Fibroblast of the conjunctiva (primary cell): Measurements from ENCODE around the gene ARHGEF38.

Experiments used
- DNase-seq: peaks from one replicate; pipeline ENCODE4 v3.0.0-alpha.2; 2010; ENCODE audit warnings: low read depth

ARHGEF38 gene

GRCh38 chr4:105551965-105552746 is at the start of gene ARHGEF38:
ARHGEF38 (plus strand) TSS chr4:105552620; CDS start chr4:105552766, 146 bp downstream.
- DNase-seq: no peak

DNA sequence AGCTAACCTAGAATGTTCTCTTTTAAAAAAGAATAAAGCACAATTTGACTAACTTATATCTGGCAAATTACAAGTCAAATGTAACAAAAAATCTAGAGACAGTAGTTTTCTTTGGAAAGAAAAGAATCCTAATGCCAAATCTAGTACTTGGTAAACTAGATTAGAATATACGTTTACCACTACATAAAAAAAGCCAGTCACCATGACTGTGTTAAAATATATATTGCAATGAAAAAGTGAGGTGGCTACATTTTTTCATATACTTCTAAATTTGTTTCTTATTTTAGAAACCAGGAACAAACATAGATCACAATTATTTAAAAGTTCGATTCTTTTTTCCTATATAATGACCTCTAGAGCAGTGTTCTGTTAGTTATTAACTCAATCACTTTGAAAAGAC is 48.9 kb upstream of the ARHGEF38 start:
- no peak for DNase-seq

DNA sequence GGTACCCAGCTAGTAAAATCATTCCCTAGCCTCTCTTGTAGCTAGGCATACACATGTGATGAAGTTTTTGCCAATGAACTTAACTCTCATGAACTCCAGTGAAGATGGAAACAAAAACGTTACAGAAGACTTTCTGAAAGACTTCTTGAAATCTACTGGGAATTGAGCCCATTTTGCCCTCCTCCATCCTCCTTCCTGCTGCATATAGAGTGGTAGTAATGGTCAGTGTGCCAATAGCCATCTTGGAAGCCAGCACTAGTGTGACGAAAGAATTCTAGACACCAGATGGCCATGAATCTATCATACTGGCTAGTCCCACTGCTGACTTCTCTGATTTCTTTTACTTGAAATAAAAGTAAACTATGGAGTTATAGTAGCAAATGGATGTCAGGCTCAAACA is 47.7 kb upstream of the ARHGEF38 start:
- no peak for DNase-seq

GRCh38 chr4:105509291-105509690 is 43.1 kb upstream of the ARHGEF38 start:
- DNase-seq: no peak

GRCh38 chr4:105509714-105510113 is 42.7 kb upstream of the ARHGEF38 start:
- DNase-seq: no peak

DNA sequence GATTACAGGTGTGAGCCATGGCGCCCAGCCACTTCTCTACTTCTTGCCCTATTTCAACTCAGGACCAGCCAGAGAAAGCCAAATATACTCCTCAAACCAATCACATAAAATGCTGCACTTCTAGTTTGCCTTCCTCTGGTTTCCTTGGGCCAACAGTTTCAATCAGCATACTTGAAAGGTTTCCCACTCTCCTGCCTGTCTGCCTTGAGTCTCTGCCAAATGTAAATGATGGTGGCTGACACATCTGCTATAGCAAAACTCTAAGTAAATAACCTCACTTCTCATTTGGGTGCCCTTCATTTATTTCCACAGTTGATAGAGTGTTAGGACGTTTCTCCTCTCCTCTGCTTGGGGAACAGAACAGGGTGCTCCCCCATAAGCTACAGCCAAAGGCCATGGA is 42.2 kb upstream of the ARHGEF38 start:
- DNase-seq: no peak

DNA sequence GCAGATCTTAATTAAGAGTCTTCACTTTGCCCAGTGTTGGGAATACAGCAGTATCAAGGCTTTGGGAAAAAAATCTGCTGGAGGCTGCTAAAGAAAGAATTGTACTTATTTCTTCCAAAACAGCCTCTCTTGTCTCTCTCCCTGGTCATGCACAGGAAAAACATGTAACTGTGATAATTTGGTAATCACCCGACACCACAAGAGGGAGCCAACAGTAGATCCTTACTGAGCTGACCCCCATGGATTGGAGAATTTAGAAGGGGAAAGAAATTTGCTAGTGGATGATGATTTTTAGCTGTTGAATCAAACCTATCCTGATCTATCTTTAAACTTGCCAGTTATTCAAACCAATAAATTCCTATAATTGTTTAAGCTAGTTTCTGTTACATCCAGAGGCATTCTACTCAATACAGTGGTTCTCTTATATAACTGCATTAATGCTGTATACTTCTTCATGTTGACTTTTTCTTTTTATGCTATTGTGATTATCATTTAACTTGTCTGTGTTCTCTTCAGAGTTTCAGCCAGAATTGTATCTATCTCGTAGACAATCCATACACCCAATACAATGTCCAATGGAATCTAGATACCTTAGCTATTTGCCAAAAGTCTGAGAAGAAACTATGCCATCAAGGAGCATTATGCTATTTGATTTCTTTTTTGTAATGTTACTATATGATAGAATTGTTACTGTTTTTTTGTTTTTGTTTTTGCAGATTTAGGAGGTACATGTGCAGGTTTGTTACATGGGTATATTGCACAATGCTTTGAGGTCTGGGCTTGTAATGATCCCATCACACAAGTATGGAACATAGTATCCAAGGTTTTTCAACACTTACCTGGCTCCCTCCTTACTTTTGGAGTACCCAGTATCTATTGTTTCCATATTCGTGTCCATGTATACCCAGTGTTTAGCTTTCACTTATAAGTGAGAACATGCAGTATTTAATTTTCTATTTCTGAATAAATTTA is 31.3 kb upstream of the ARHGEF38 start:
- peak; percentile 18 for DNase-seq

- no peak for DNase-seq
Measured at GRCh38 chr4:105526656-105527055, 25.8 kb upstream of the ARHGEF38 start.

DNA sequence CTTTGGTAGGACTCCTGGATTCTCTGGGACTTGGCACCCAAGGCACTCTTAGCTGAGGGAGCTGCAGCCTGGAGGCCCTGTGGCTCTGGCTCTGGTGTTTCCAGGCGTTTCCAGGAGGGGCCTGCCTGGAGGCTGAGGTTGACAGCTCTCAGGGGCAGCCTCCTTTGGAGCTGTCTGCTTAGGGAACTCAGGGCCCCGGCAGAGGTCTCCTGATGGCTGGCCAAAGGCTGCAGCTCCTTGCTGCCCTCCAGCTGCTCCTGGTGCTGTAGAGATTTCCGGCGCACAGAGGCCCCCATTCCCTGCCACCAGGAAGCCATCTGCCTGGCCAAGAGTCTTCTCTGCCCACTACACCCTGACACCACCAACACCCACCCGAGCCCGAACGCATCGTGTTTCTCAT is 25.3 kb upstream of the ARHGEF38 start:
- no peak for DNase-seq

- no peak for DNase-seq
Measured at GRCh38 chr4:105536601-105537000, 15.8 kb upstream of the ARHGEF38 start.

- no peak for DNase-seq
Measured at GRCh38 chr4:105541420-105541819, 11.0 kb upstream of the ARHGEF38 start.

DNA sequence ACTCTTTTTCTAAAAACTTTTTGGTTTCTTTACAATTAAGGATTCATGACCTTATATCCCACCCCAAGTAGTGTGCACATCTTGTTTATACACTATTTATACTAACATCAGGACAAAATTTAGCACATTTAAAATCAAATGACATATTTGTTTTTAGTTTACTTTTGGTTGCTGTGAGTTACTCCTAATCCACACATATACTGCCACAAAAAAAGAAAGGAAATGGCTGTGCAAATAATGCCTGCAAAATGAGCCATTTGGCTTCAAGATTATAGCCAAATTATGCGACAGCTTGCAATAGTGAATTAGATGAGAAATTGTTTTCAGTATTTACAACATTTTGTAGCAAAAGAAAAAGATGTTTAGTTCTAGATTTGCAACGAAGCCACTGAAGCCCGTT is 10.4 kb upstream of the ARHGEF38 start:
- DNase-seq: no peak

GRCh38 chr4:105543346-105543745 is 9.1 kb upstream of the ARHGEF38 start:
- DNase-seq: no peak

DNA sequence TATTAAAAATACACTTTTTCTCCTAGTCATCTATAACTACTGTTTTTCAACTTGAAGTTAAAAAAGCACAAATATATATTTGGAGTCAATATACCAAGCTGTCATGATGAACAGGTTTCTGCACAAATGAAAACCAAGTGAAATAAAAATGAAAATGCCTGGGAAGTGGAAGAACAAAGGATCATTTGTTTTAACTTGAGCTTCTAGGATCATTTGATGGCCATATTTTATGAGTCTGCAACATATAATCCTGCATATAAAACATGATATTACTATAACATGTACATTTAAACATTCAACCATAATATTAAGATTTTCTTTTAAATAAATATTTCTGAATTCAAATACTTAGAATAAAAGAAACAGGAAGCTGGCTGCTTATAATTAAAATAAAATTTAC is 8.5 kb upstream of the ARHGEF38 start:
- DNase-seq: no peak

DNA sequence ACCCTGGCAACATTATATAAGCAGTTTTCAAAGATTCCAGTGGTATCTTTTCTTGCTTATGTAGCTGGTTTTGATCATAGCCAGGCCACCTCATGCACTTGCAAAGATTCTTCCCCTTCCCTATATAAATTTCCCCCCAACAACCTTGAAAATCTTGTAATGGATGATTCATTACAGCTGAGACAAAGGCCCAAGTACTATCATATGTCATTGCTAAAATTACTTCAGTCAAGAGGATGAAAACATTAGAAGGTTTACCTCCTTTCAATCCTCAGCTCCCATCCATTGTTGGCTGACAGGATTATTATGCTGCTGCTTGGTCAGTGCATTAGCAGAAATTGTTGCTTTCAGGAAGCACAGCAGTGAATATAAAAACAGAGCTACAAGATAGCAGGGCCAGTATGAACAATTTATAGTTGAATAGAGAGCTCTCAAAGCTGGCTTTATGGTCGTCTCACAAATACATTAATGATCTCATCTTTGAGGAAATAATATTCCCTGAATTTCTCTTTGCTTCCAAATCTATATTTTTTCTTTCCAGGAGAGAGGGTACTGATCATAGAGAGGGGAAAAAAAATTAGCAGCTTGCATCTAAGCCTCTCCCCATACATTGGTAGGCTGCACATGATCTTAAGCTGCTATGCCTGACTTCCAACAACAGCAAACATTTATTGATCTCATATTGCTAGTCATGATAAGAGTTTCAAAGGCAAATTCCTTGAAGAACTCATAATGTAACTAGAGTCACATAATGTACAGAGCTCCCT is 7.7 kb upstream of the ARHGEF38 start:
- no peak for DNase-seq

DNA sequence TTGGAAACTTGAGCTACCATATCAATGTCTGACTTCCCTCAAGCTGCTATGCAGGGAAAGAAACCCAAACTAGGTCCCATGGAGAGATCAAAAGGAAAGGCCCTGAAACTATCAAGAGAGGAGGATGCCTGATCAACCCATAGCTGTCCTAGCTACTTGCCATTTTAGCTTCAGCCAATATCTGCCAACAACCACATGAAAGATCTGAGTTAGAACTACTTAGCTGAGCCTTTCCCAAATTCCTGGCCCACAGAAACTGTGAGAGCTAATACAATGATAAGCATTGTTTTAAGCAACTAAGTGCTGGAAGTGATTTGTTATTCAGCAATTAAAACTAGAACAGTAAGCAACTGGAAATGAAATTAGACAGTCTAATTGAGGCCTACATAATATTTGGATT is 6.3 kb upstream of the ARHGEF38 start:
- DNase-seq: no peak

- DNase-seq: no peak
Measured at GRCh38 chr4:105547769-105548168, 4.7 kb upstream of the ARHGEF38 start.

GRCh38 chr4:105548483-105548882 is 3.9 kb upstream of the ARHGEF38 start:
- DNase-seq: no peak

GRCh38 chr4:105550641-105551040 is 1.8 kb upstream of the ARHGEF38 start:
- no peak for DNase-seq

- no peak for DNase-seq
Measured at GRCh38 chr4:105555409-105555808, 3.0 kb downstream of the ARHGEF38 start.

- no peak for DNase-seq
Measured at GRCh38 chr4:105556206-105556605, 3.8 kb downstream of the ARHGEF38 start.

DNA sequence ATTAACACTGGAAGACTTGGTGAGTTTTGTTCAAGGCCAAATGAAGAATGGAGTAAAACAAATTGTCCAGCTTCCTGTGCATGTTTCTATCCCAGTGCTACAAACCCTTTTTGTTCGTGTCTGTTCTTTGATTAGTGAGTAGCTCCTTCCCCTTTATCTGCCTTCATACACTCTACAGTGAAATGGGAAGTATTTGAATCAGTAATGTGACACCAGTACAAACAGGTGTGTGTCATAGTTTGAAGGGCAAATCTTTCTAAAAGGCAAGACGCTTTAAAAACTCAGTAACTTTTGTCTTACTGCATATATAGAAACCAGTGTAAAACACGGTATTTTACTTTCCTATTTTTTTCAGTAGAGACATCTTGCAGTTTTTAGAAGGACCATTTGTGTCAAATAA is 5.9 kb downstream of the ARHGEF38 start:
- no peak for DNase-seq
